Loucy (cell line): ENCODE measurements around the gene BORCS6.

Experiments
- CTCF ChIP-seq: fragments of 200-600 bp; sonication (generic); conservative IDR thresholded peaks from 2 replicates; pipeline ENCODE4 v1.5.1; 2014; ENCODE audit warnings: mild to moderate bottlenecking, antibody characterized with exemption, low read length
- EZH2phosphoT487 ChIP-seq: fragments of 200-600 bp; IDR thresholded peaks from 2 replicates; pipeline ENCODE4 v1.6.1; 2018; ENCODE audit warnings: antibody characterized with exemption, mild to moderate bottlenecking, moderate library complexity, borderline replicate concordance

GRCh38 chr17:8206536-8206935 lies 16.6 kb upstream of the BORCS6 start:
- TF ChIP-seq CTCF (no peak), EZH2phosphoT487 (no peak)
